Nephron progenitor cell (in vitro differentiated cells): ENCODE results near the gene CKB.

Experiments
- DNase-seq: peaks from one replicate; pipeline ENCODE4 v3.0.0; 2021
- H3K27ac Mint-ChIP-seq: 2 replicates; pipeline ENCODE4 v1.8.0; 2021; ENCODE audit warnings: mild to moderate bottlenecking, moderate library complexity, mixed read lengths
- H3K27me3 Mint-ChIP-seq: 2 replicates; pipeline ENCODE4 v1.8.0; 2021; ENCODE audit warnings: mild to moderate bottlenecking, low read depth, mixed read lengths; ENCODE audit not compliant: poor library complexity
- H3K36me3 Mint-ChIP-seq: 2 replicates; pipeline ENCODE4 v1.8.0; 2021; ENCODE audit warnings: low read depth, mixed read lengths
- H3K4me1 Mint-ChIP-seq: 2 replicates; pipeline ENCODE4 v1.8.0; 2021; ENCODE audit warnings: mixed read lengths
- H3K4me3 Mint-ChIP-seq: 2 replicates; pipeline ENCODE4 v1.8.0; 2021; ENCODE audit warnings: mild to moderate bottlenecking, moderate library complexity, mixed read lengths
- H3K9me3 Mint-ChIP-seq: 2 replicates; pipeline ENCODE4 v1.8.0; 2021; ENCODE audit warnings: mild to moderate bottlenecking, moderate library complexity, mixed read lengths
- TF ChIP-seq, protein P1 (sequence below): fragments of 200-600 bp; sonication (generic); IDR thresholded peaks from 2 replicates; pipeline ENCODE4 v1.5.0; 2021; ENCODE audit warnings: antibody characterized with exemption

The CKB gene

GRCh38 chr14:103562429-103563225, 40.0 kb upstream of the CKB start, which contains the start of the genes BAG5 and COA8:
Gene BAG5, minus strand, starts transcription at chr14:103562657. Its CDS starts 1,493 bp downstream, at chr14:103561164.
Gene COA8, plus strand, starts transcription at chr14:103562960. Its CDS starts 42 bp downstream, at chr14:103563002.
- H3K36me3 Mint-ChIP-seq, result peaks cover 23% of the 10 kb centered on the region
- no peaks in the 10 kb centered on the region for H3K9me3 Mint-ChIP-seq
- peak within 1 kb of the TSS; percentile 96 for H3K4me3 Mint-ChIP-seq
- peaks cover 55% of the 10 kb centered on the region for H3K4me1 Mint-ChIP-seq
- TF ChIP-seq, protein P1, sequence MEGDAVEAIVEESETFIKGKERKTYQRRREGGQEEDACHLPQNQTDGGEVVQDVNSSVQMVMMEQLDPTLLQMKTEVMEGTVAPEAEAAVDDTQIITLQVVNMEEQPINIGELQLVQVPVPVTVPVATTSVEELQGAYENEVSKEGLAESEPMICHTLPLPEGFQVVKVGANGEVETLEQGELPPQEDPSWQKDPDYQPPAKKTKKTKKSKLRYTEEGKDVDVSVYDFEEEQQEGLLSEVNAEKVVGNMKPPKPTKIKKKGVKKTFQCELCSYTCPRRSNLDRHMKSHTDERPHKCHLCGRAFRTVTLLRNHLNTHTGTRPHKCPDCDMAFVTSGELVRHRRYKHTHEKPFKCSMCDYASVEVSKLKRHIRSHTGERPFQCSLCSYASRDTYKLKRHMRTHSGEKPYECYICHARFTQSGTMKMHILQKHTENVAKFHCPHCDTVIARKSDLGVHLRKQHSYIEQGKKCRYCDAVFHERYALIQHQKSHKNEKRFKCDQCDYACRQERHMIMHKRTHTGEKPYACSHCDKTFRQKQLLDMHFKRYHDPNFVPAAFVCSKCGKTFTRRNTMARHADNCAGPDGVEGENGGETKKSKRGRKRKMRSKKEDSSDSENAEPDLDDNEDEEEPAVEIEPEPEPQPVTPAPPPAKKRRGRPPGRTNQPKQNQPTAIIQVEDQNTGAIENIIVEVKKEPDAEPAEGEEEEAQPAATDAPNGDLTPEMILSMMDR, result no peak
- no peaks in the 10 kb centered on the region for H3K27me3 Mint-ChIP-seq
- peak within 1 kb of the TSS; percentile 98 for H3K27ac Mint-ChIP-seq
- DNase-seq, result peak; percentile 96

- Mint-ChIP-seq H3K9me3 (no peaks in the 10 kb centered on the region), H3K27ac (peak overlapping the region; percentile 98), H3K4me3 (peak overlapping the region; percentile 96), H3K36me3 (peaks cover 23% of the 10 kb centered on the region), H3K4me1 (peaks cover 59% of the 10 kb centered on the region), H3K27me3 (no peaks in the 10 kb centered on the region)
- no peak for DNase-seq
- TF ChIP-seq, protein P1, result no peak
Measured at GRCh38 chr14:103562179-103562428, 39.5 kb upstream of the CKB start.

DNA sequence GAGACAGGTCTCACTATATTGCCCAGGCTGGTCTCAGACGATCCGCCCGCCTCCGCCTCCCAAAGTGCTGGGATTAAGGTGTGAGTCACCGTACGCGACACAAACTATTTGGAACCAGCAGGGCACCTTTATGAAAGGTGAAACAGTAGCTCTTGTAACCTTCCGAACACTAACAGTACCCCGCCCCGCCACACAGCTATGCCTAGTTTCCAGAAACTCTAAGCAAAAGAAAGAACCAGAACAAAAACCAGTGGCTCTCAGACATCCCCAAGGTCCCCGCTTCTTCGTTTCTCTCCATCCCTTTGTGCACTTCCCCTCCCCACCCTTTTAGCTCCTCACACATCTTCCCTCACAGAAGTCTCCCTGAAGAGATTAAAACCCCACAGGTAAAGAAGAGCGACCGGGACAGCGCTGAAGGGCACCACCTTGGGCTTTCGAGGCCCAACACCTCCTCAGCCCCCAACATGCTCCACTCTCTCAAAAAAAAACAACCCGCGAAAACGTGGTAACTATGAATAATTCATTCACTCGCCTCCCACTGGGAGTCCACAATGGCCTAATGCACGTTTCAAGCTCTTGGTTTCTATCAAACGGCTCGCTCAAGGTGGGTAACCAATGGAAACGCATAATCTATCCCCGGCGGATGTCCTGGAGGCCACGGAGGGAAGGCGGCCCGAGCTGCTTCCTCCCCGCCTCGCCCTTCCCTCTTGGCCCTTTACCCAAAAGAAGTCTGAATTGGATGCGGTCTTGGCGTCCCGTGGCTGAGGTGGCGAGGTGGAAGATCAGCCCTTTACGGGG, 39.0 kb upstream of the CKB start:
- peaks cover 23% of the 10 kb centered on the region for H3K36me3 Mint-ChIP-seq

GRCh38 chr14:103560691-103561090, 38.1 kb upstream of the CKB start:
- peaks cover 23% of the 10 kb centered on the region for H3K36me3 Mint-ChIP-seq
- H3K27me3 Mint-ChIP-seq, result no peaks in the 10 kb centered on the region
- no peak overlapping the region for H3K27ac Mint-ChIP-seq
- H3K4me1 Mint-ChIP-seq, result peaks cover 60% of the 10 kb centered on the region
- peak overlapping the region; percentile 96 for H3K4me3 Mint-ChIP-seq
- DNase-seq, result no peak
- H3K9me3 Mint-ChIP-seq, result no peaks in the 10 kb centered on the region
- TF ChIP-seq, protein P1, result no peak

More for the DNA sequence above, 39.0 kb upstream of the CKB start:
- no peaks in the 10 kb centered on the region for H3K9me3 Mint-ChIP-seq
- no peaks in the 10 kb centered on the region for H3K27me3 Mint-ChIP-seq
- peak overlapping the region; percentile 98 for H3K27ac Mint-ChIP-seq
- H3K4me1 Mint-ChIP-seq, result peaks cover 60% of the 10 kb centered on the region
- DNase-seq, result peak; percentile 50
- H3K4me3 Mint-ChIP-seq, result peak overlapping the region; percentile 96
- TF ChIP-seq, protein P1, result no peak

GRCh38 chr14:103559766-103560165, 37.1 kb upstream of the CKB start:
- no peak overlapping the region for H3K27ac Mint-ChIP-seq

More at GRCh38 chr14:103559766-103560165, 37.1 kb upstream of the CKB start:
- Mint-ChIP-seq H3K27me3 (no peaks in the 10 kb centered on the region), H3K36me3 (peaks cover 23% of the 10 kb centered on the region), H3K4me3 (no peak overlapping the region), H3K9me3 (no peaks in the 10 kb centered on the region), H3K4me1 (peaks cover 60% of the 10 kb centered on the region)
- TF ChIP-seq, protein P1, result no peak
- DNase-seq, result no peak
